H1 (cell line): ENCODE results near the gene ZFP3. TPM values are rescaled to one million over a fixed set of nuclear protein-coding genes. Genes with fewer than 3 reads are reported as not detected.
A peak's percentile ranks its signal among the peaks of the same experiment; 100 is the strongest.

Experiments
- CTCF ChIA-PET: fragments of 300-600 bp; sonication (Branson Sonifier 250); formaldehyde crosslinking; loops from one replicate; lab custom pipeline; 2021; ENCODE audit not compliant: partially characterized antibody; lab: Charles Lee
- POLR2A ChIA-PET: fragments of 300-600 bp; sonication (Branson Sonifier 250); formaldehyde crosslinking; loops from one replicate; lab custom pipeline; 2021; ENCODE audit warnings: inconsistent platforms; ENCODE audit not compliant: partially characterized antibody; lab: Charles Lee
- DNase-seq, 2 experiments: peaks; one replicate each; pipeline versions ENCODE4 v3.0.0 to v3.0.0-alpha.2; 2010 to 2022; ENCODE audit warnings: low spot score in 2 of 2, low read depth in 1 of 2, mixed read lengths in 1 of 2
- FAIRE-seq: peaks from 2 replicates; lab custom pipeline; 2011; peaks lifted over from hg19 to GRCh38; lab: Jason Lieb, UNC
- H2AFZ ChIP-seq: 2 replicates; pipeline ENCODE4 v1.8.1; 2012; ENCODE audit warnings: low read length, inconsistent platforms
- H2AK5ac ChIP-seq: 2 replicates; pipeline ENCODE4 v1.6.1; 2013; ENCODE audit warnings: low read depth, low read length
- H2BK120ac ChIP-seq: replicated peaks from 2 replicates; pipeline ENCODE3; 2013; ENCODE audit warnings: low read depth, low read length, inconsistent platforms
- H2BK12ac ChIP-seq: 2 replicates; pipeline ENCODE4 v1.6.1; 2013; ENCODE audit warnings: low read depth, low read length
- H2BK15ac ChIP-seq: 2 replicates; pipeline ENCODE4 v1.6.1; 2013; ENCODE audit warnings: low read length
- H2BK20ac ChIP-seq: 2 replicates; pipeline ENCODE4 v1.6.1; 2013; ENCODE audit warnings: low read length
- H2BK5ac ChIP-seq: 2 replicates; pipeline ENCODE4 v1.6.1; 2013; ENCODE audit warnings: low read depth, low read length
- H3K14ac ChIP-seq: 2 replicates; pipeline ENCODE4 v1.6.1; 2013; ENCODE audit warnings: inconsistent platforms; ENCODE audit not compliant: insufficient read length
- H3K18ac ChIP-seq: 2 replicates; pipeline ENCODE4 v1.6.1; 2013; ENCODE audit warnings: low read length; ENCODE audit errors: extremely low read depth
- H3K23ac ChIP-seq: 2 replicates; pipeline ENCODE4 v1.6.1; 2013; ENCODE audit warnings: inconsistent platforms; ENCODE audit not compliant: insufficient read length
- H3K23me2 ChIP-seq: 2 replicates; pipeline ENCODE4 v1.6.1; 2013; ENCODE audit warnings: low read depth, low read length
- H3K27ac ChIP-seq: 2 replicates; pipeline ENCODE4 v1.6.1; 2011; ENCODE audit warnings: low read depth, low read length, inconsistent platforms
- H3K27me3 ChIP-seq, 4 experiments: replicated peaks in 1 of 4; 1 replicate in 1 of 4; 2 replicates in 3 of 4; pipeline versions ENCODE4 v1.6.1 to v1.8.1; 2011 to 2013; ENCODE audit warnings: low read length in 3 of 4, mild to moderate bottlenecking in 3 of 4, inconsistent platforms in 2 of 4, mixed read lengths in 2 of 4, moderate library complexity in 1 of 4; ENCODE audit not compliant: control insufficient read depth in 3 of 4, insufficient read depth in 3 of 4; ENCODE audit errors: extremely low read depth in 1 of 4
- H3K36me3 ChIP-seq, 4 experiments: 2 replicates each; pipeline versions ENCODE4 v1.6.1 to v1.8.1; 2011 to 2013; ENCODE audit warnings: mild to moderate bottlenecking in 4 of 4, low read length in 3 of 4, moderate library complexity in 2 of 4, control low read depth in 1 of 4, inconsistent platforms in 1 of 4; ENCODE audit not compliant: insufficient read depth in 4 of 4, control insufficient read depth in 2 of 4
- H3K4ac ChIP-seq: replicated peaks from 2 replicates; pipeline ENCODE3; 2013; ENCODE audit warnings: low read length, low read depth, mixed read lengths, inconsistent platforms; ENCODE audit not compliant: insufficient read length
- H3K4me1 ChIP-seq, 4 experiments: replicated peaks in 1 of 4; 1 replicate in 1 of 4; 2 replicates in 3 of 4; pipeline versions ENCODE4 v1.6.1 to v1.8.1; 2011 to 2013; ENCODE audit warnings: low read length in 3 of 4, inconsistent platforms in 2 of 4, mixed read lengths in 1 of 4; ENCODE audit not compliant: insufficient read depth in 4 of 4, control insufficient read depth in 3 of 4
- H3K4me2 ChIP-seq, 2 experiments: 2 replicates each; pipeline versions ENCODE4 v1.6.1 to v1.8.1; 2011 to 2013; ENCODE audit warnings: low read depth in 2 of 2, low read length in 2 of 2, control low read depth in 1 of 2, inconsistent platforms in 1 of 2, mild to moderate bottlenecking in 1 of 2; ENCODE audit not compliant: insufficient read depth in 1 of 2
- H3K4me3 ChIP-seq, 4 experiments: fragments of 200-600, 300-600 bp in 1 of 4; sonication (generic), shearing (Covaris generic), sonication (Bioruptor Twin) in 1 of 4; 2 replicates each; pipeline versions ENCODE4 v1.5.1 to v1.8.1; 2011 to 2016; ENCODE audit warnings: low read length in 4 of 4, low read depth in 3 of 4, control low read depth in 2 of 4, inconsistent platforms in 2 of 4, mild to moderate bottlenecking in 2 of 4, mixed read lengths in 1 of 4, moderate library complexity in 1 of 4; ENCODE audit not compliant: insufficient read depth in 2 of 4; ENCODE audit errors: extremely low read depth in 1 of 4
- H3K56ac ChIP-seq: replicated peaks from 2 replicates; pipeline ENCODE3; 2013; ENCODE audit warnings: low read depth, mild to moderate bottlenecking, mixed read lengths, low read length, inconsistent platforms; ENCODE audit not compliant: insufficient read length
- H3K79me1 ChIP-seq: 2 replicates; pipeline ENCODE4 v1.6.1; 2013; ENCODE audit warnings: low read depth, low read length, control low read depth
- H3K79me2 ChIP-seq, 2 experiments: 2 replicates each; pipeline versions ENCODE4 v1.6.1 to v1.8.1; 2012 to 2013; ENCODE audit warnings: low read length in 2 of 2, mild to moderate bottlenecking in 2 of 2, inconsistent platforms in 1 of 2; ENCODE audit not compliant: insufficient read depth in 2 of 2, control insufficient read depth in 1 of 2
- H3K9ac ChIP-seq, 4 experiments: replicated peaks in 1 of 4; 1 replicate in 1 of 4; 2 replicates in 3 of 4; pipeline versions ENCODE4 v1.6.1 to v1.8.1; 2011 to 2013; ENCODE audit warnings: low read depth in 3 of 4, low read length in 3 of 4, control low read depth in 2 of 4, mild to moderate bottlenecking in 2 of 4, moderate library complexity in 2 of 4, inconsistent platforms in 1 of 4; ENCODE audit errors: extremely low read depth in 1 of 4
- H3K9me3 ChIP-seq, 2 experiments: 2 replicates each; pipeline versions ENCODE4 v1.6.1 to v1.8.1; 2012 to 2013; ENCODE audit warnings: mild to moderate bottlenecking in 2 of 2, moderate library complexity in 2 of 2, control low read depth in 1 of 2, inconsistent platforms in 1 of 2, low read depth in 1 of 2, low read length in 1 of 2, mixed read lengths in 1 of 2; ENCODE audit not compliant: insufficient read depth in 2 of 2
- H4K20me1 ChIP-seq, 2 experiments: replicated peaks in 1 of 2; 2 replicates each; pipeline versions ENCODE3 to v1.8.1; 2011 to 2013; ENCODE audit warnings: inconsistent platforms in 2 of 2, low read length in 2 of 2, mild to moderate bottlenecking in 1 of 2; ENCODE audit not compliant: insufficient read depth in 2 of 2, control insufficient read depth in 1 of 2
- H4K5ac ChIP-seq: 2 replicates; pipeline ENCODE4 v1.6.1; 2013; ENCODE audit warnings: low read length, low read depth, mixed read lengths, inconsistent platforms; ENCODE audit not compliant: insufficient read length
- H4K8ac ChIP-seq: 2 replicates; pipeline ENCODE4 v1.8.0; 2013; ENCODE audit warnings: mild to moderate bottlenecking, moderate library complexity, low read length, inconsistent platforms; ENCODE audit not compliant: insufficient read depth; ENCODE audit errors: extremely low read depth
- H4K91ac ChIP-seq: replicated peaks from 2 replicates; pipeline ENCODE3; 2013; ENCODE audit warnings: low read length, mixed read lengths, inconsistent platforms; ENCODE audit not compliant: insufficient read length
- BCL11A ChIP-seq, 2 experiments: IDR thresholded peaks; one replicate each; pipeline ENCODE4 v1.6.1; 2011; ENCODE audit warnings: low read depth in 2 of 2, low read length in 2 of 2, mild to moderate bottlenecking in 2 of 2
- CHD1 ChIP-seq: IDR thresholded peaks from 2 replicates; pipeline ENCODE4 v1.6.1; 2012; ENCODE audit warnings: low read depth, low read length, improper control_type of control experiment
- HDAC6 ChIP-seq: IDR thresholded peaks from one replicate; pipeline ENCODE4 v1.7.1; 2012; ENCODE audit warnings: low read depth, mild to moderate bottlenecking, inconsistent platforms, low read length, moderate library complexity
- NANOG ChIP-seq: IDR thresholded peaks from 2 replicates; pipeline ENCODE4 v1.6.1; 2011; ENCODE audit warnings: low read length, low read depth, mild to moderate bottlenecking, inconsistent platforms; ENCODE audit not compliant: insufficient read depth, poor library complexity, severe bottlenecking
- RAD21 ChIP-seq, 2 experiments: IDR thresholded peaks in 1 of 2; conservative IDR thresholded peaks in 1 of 2; 2 replicates each; pipeline ENCODE4 v1.6.1; 2011; ENCODE audit warnings: low read depth in 2 of 2, low read length in 2 of 2, improper control_type of control experiment in 1 of 2, inconsistent platforms in 1 of 2, mild to moderate bottlenecking in 1 of 2, moderate library complexity in 1 of 2
- SP4 ChIP-seq: IDR thresholded peaks from 2 replicates; pipeline ENCODE4 v1.6.1; 2012; ENCODE audit warnings: low read length, inconsistent platforms
- WGBS, 2 experiments: shearing (Covaris generic) in 1 of 2; methylation state at CpG; one replicate each; pipeline versions ENCODE4 v1.1.6 to v1.1.7; 2013 to 2015; ENCODE audit warnings: low lambda C conversion rate in 2 of 2, mixed read lengths in 2 of 2, inconsistent platforms in 1 of 2, low coverage in 1 of 2, missing lambda C conversion rate in 1 of 2; ENCODE audit not compliant: insufficient replicate concordance in 2 of 2, insufficient coverage in 1 of 2, insufficient read length in 1 of 2; ENCODE audit errors: extremely low coverage in 1 of 2, missing lambda C conversion rate in 1 of 2; 5-methylcytosine and 5-hydroxymethylcytosine counted together
- polyA plus RNA-seq, 7 experiments: library from polyadenylated mRNA; depleted of rRNA in 3 of 7; stranded (reverse) in 5 of 7; unstranded in 2 of 7; fragments of >200 nt in 5 of 7; fragments of 200-250 nt in 2 of 7; gene quantifications; 1 replicate in 5 of 7; 2 replicates in 1 of 7; 4 replicates in 1 of 7; pipeline versions ENCODE4 v1.2.1 to v1.2.3, GENCODE V29; 2011 to 2013; ENCODE audit warnings: missing spikeins in 2 of 7, mixed read lengths in 2 of 7
- total RNA-seq: library from RNA; stranded (reverse); fragmentation: NEBNext Ultra II Directional; extraction: Animal tissue kit (Norgen Biotek cat#: 25700); gene quantifications from 2 replicates; pipeline ENCODE4 v1.2.1, GENCODE V29; 2021

Gene ZFP3
- total and polyA plus RNA-seq, 2 of the 8 experiments (the other 6 are each of a cell fraction or from before 2014, with no cell fraction given): 0.15 to 0.44 TPM

DNA sequence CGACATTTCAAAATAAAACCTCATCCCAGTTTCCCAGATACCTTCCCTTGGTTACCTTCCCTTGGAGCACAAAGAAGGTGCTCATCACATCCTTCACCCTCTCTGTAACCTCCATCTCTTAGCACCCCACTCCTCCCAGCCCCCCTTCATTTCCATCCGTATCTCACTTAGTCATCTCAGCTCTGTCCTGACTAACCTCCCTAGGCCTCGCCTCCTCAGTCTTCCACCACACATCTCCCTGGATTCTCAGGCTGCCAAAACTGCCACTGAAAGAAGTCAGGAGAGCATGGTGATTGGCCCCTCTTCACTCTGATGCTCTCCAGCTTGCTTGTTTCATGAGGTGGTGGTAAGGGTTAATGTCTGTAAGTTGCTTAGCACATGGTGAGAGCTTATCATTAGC is 2.3 kb downstream of the ZFP3 start:
- no peak overlapping the region for H3K56ac ChIP-seq
- no peaks in the 10 kb centered on the region for H4K20me1 ChIP-seq
- H3K4me1 ChIP-seq: no peaks in the 10 kb centered on the region; a peak in 1 of 7 replicates
- H3K9ac ChIP-seq: no peak overlapping the region
- H3K18ac ChIP-seq: no peak overlapping the region
- no peak overlapping the region for H2BK5ac ChIP-seq
- no peak overlapping the region for H2BK20ac ChIP-seq
- H2AFZ ChIP-seq: no peak overlapping the region
- no peaks in the 10 kb centered on the region for H3K79me1 ChIP-seq
- H4K8ac ChIP-seq: no peak overlapping the region
- no peaks in the 10 kb centered on the region for H3K79me2 ChIP-seq
- H3K9me3 ChIP-seq: peaks cover 0 to 2% of the 10 kb centered on the region in 2 experiments; a peak in 1 of 4 replicates
- no peak overlapping the region for H4K5ac ChIP-seq
- H2BK12ac ChIP-seq: 0 out of 2 replicates have a peak overlapping the region, but pooled peaks have one; percentile 50
- no peak for FAIRE-seq
- no peaks in the 10 kb centered on the region for H3K36me3 ChIP-seq
- no peak overlapping the region for H2BK120ac ChIP-seq
- no peak overlapping the region for H3K14ac ChIP-seq
- TF ChIP-seq RAD21 (IDR thresholded peaks at IDR 0.05 in 1 of 2, conservative IDR thresholded peaks at IDR 0.05 in 1 of 2; ENCODE audit: low read depth in 2 of 2, low read length in 2 of 2): no peak
- no peak for TF ChIP-seq HDAC6
- TF ChIP-seq NANOG: no peak
- TF ChIP-seq CHD1: no peak
- TF ChIP-seq BCL11A (IDR thresholded peaks at IDR 0.05; ENCODE audit: low read depth in 2 of 2, low read length in 2 of 2): no peak
- no peak for TF ChIP-seq SP4
- TF ChIP-seq, all 59 proteins: peak for 0
- Histone ChIP-seq H2BK15ac (no peak overlapping the region), H2AK5ac (no peak overlapping the region), H3K4me2 (no peak overlapping the region), H3K23ac (no peak overlapping the region), H3K27me3 (peaks cover 0 to 13% (median 8%) of the 10 kb centered on the region in 4 experiments; a peak in 4 of 7 replicates), H3K4ac (no peak overlapping the region), H4K91ac (no peak overlapping the region), H3K27ac (no peak overlapping the region), H3K23me2 (no peaks in the 10 kb centered on the region), H3K4me3 (no peak overlapping the region)
- no peak for DNase-seq
- CTCF ChIA-PET: no interaction called here
- POLR2A ChIA-PET: interaction anchor here (0.9 to 3.1 kb wide), 4 partner anchors 10 to 30 kb away, joined by 3 to 12 read pairs (median 6); partner anchors contain the start of gene ZNF232
- 88% methylated on average over 3 of the region's 3 CpGs; no CpG with 5 or more reads in 1 of the 2 experiments for WGBS, 2 experiments
